Nephron (organoid): ENCODE data around the gene PLD6.

Experiments used
- H3K27ac Mint-ChIP-seq, 3 experiments: 2 replicates each; pipeline ENCODE4 v1.8.0; 2020; ENCODE audit warnings: mixed read lengths in 3 of 3, mild to moderate bottlenecking in 2 of 3, moderate library complexity in 1 of 3
- H3K27me3 Mint-ChIP-seq: 2 replicates; pipeline ENCODE4 v1.8.0; 2021; ENCODE audit warnings: low read depth, mild to moderate bottlenecking, moderate library complexity, mixed read lengths
- H3K36me3 Mint-ChIP-seq: 2 replicates; pipeline ENCODE4 v1.8.0; 2020; ENCODE audit warnings: low read depth, mixed read lengths
- H3K4me1 Mint-ChIP-seq: 2 replicates; pipeline ENCODE4 v1.8.0; 2020; ENCODE audit warnings: mixed read lengths
- H3K4me3 Mint-ChIP-seq, 3 experiments: 2 replicates each; pipeline ENCODE4 v1.8.0; 2020; ENCODE audit warnings: mild to moderate bottlenecking in 3 of 3, mixed read lengths in 3 of 3, moderate library complexity in 2 of 3
- H3K9me3 Mint-ChIP-seq: 2 replicates; pipeline ENCODE4 v1.8.0; 2020; ENCODE audit warnings: mixed read lengths
- CTCF ChIP-seq, 3 experiments: fragments of 200-600 bp; sonication (generic); IDR thresholded peaks; one replicate each; pipeline ENCODE4 v1.5.0; 2021; ENCODE audit warnings: antibody characterized with exemption in 3 of 3; ENCODE audit not compliant: unreplicated experiment in 3 of 3

Gene PLD6

GRCh38 chr17:17216236-17216635, 10.1 kb upstream of the PLD6 start:
- Mint-ChIP-seq H3K9me3 (no peaks in the 10 kb centered on the region), H3K4me3 (no peak overlapping the region), H3K27ac (no peak overlapping the region), H3K4me1 (no peaks in the 10 kb centered on the region), H3K36me3 (peaks cover 54% of the 10 kb centered on the region), H3K27me3 (no peaks in the 10 kb centered on the region)
- TF ChIP-seq CTCF (IDR thresholded peaks at IDR 0.05; ENCODE audit: unreplicated experiment in 3 of 3), result no peak

- Mint-ChIP-seq H3K4me1 (no peaks in the 10 kb centered on the region), H3K27ac (no peak overlapping the region), H3K9me3 (no peaks in the 10 kb centered on the region), H3K4me3 (no peak overlapping the region), H3K27me3 (no peaks in the 10 kb centered on the region), H3K36me3 (peaks cover 49% of the 10 kb centered on the region)
- TF ChIP-seq CTCF (IDR thresholded peaks at IDR 0.05; ENCODE audit: unreplicated experiment in 3 of 3), result no peak
Measured at GRCh38 chr17:17215575-17215974, 9.4 kb upstream of the PLD6 start.

DNA sequence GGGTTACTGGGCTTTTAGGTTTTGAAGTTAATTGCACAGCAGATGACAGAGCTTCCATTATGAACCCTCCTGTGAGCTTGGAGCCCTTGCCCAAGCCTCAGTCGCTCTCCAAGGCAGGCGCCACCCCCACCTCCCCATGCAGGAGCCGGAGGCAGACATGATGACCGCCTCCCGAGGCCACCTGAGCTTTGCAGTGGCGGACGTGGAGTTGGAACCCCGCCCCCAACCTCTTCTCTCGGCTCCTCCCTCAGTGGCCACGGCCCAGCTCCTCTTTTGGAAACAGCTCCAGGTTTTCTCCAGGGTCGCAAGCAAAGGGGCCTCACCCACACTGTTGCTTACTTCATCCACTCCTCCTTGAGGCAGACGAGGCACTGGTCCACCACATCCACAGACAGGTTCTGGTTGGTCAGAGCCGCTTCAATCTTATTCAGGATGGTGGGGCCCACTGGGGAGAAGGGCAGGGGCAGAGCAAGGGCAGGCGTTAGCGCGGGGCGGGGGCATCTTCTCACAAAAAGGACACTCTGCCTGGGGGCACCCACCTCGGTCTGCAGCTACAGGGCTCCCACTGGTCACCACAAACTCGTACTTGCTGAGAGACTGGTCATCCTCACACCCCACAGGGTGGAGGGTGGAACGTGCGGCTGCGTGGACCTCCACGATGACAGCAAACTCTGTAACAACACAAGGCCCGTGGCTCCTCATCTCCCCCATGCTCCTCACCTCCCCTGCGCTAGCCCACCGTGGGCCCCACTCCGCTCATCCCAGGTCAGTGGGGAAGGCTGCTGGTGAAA, 8.7 kb upstream of the PLD6 start:
- Mint-ChIP-seq H3K27me3 (no peaks in the 10 kb centered on the region), H3K4me3 (no peak overlapping the region), H3K9me3 (no peaks in the 10 kb centered on the region), H3K27ac (no peak overlapping the region), H3K4me1 (no peaks in the 10 kb centered on the region), H3K36me3 (peaks cover 43% of the 10 kb centered on the region)
- TF ChIP-seq CTCF (IDR thresholded peaks at IDR 0.05; ENCODE audit: unreplicated experiment in 3 of 3), result no peak

DNA sequence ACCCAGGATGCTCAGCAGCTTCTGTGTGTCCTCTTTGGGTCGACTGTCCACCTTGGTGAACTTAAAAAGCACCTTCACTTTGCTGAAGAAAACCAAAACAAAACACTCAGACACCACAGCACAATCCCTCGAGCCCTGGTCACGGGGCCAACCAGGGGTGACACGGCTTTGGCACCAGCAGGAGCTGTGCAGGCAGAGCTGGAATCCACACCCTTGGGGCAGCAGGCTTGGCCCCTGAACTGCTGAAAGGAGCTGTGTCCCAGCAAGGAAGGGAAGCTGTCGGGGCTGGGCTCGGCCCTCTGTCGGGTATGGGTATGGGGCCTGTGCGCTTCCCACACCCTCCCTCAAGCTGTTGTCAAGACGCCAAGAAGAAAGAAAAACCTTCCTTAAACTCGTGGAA, 7.6 kb upstream of the PLD6 start:
- no peak overlapping the region for H3K4me3 Mint-ChIP-seq
- H3K27me3 Mint-ChIP-seq, result no peaks in the 10 kb centered on the region
- no peak overlapping the region for H3K27ac Mint-ChIP-seq
- TF ChIP-seq CTCF (IDR thresholded peaks at IDR 0.05; ENCODE audit: unreplicated experiment in 3 of 3), result no peak
- H3K36me3 Mint-ChIP-seq, result peaks cover 36% of the 10 kb centered on the region
- no peaks in the 10 kb centered on the region for H3K4me1 Mint-ChIP-seq
- no peaks in the 10 kb centered on the region for H3K9me3 Mint-ChIP-seq

DNA sequence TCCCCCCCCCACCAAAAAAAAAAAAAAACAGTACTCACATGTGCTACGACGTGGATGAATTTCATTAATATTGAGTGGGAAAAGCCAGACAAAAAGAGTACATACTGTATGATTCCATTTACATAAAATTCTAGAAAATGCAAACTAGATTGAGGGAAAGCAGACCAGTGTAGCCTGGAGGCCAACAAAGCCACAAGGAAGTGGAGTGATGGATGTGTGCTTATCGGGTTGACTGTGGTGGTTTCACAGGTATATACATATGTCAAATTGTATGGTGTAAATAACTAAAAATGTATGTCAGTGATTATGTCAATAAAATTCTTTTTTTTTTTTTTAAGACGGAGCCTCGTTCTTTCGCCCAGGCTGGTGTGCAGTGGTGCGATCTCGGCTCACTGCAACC, 1.9 kb upstream of the PLD6 start:
- H3K27ac Mint-ChIP-seq, result no peak overlapping the region
- H3K9me3 Mint-ChIP-seq, result no peaks in the 10 kb centered on the region
- no peak overlapping the region for H3K4me3 Mint-ChIP-seq
- no peak for TF ChIP-seq CTCF (IDR thresholded peaks at IDR 0.05; ENCODE audit: unreplicated experiment in 3 of 3)
- H3K4me1 Mint-ChIP-seq, result no peaks in the 10 kb centered on the region
- no peaks in the 10 kb centered on the region for H3K27me3 Mint-ChIP-seq
- peaks cover 8% of the 10 kb centered on the region for H3K36me3 Mint-ChIP-seq

- H3K27me3 Mint-ChIP-seq, result no peaks in the 10 kb centered on the region
- H3K27ac Mint-ChIP-seq, result no peak overlapping the region
- H3K36me3 Mint-ChIP-seq, result peaks cover 4% of the 10 kb centered on the region
- no peaks in the 10 kb centered on the region for H3K9me3 Mint-ChIP-seq
- TF ChIP-seq CTCF (IDR thresholded peaks at IDR 0.05; ENCODE audit: unreplicated experiment in 3 of 3), result no peak
- H3K4me3 Mint-ChIP-seq, result no peak overlapping the region
- H3K4me1 Mint-ChIP-seq, result no peaks in the 10 kb centered on the region
Measured at GRCh38 chr17:17206913-17207335, 791 bp upstream of the PLD6 start.
